ENCODE data around the gene SETMAR.
A peak's percentile ranks its signal among the peaks of the same experiment; 100 is the strongest.
"Not testable (repeated sequence)": the region's sequence is repeated elsewhere in the genome, so short reads cannot be mapped to it uniquely, and the experiment has no call there.

Gene SETMAR

GRCh38 chr3:4323246-4324027 lies 20.3 kb downstream of the SETMAR start:
- DNase-seq (ENCODE audit: low read depth): no peak
- H3K4me3 ChIP-seq (ENCODE audit: control insufficient read depth, low read depth, low read length): no peak overlapping the region
- no peak for TF ChIP-seq CTCF (IDR thresholded peaks at IDR 0.05; ENCODE audit: control insufficient read depth, insufficient read depth, low read depth, low read length, missing control alignments)

GRCh38 chr3:4326868-4327267 lies 23.7 kb downstream of the SETMAR start:
- no peak overlapping the region for H3K4me3 ChIP-seq (ENCODE audit: control insufficient read depth, low read depth, low read length)
- no peak for TF ChIP-seq CTCF (IDR thresholded peaks at IDR 0.05; ENCODE audit: control insufficient read depth, insufficient read depth, low read depth, low read length, missing control alignments)
- no peak for DNase-seq (ENCODE audit: low read depth)

GRCh38 chr3:4329806-4330205 lies 26.6 kb downstream of the SETMAR start:
- DNase-seq (ENCODE audit: low read depth); H3K4me3 ChIP-seq (ENCODE audit: control insufficient read depth, low read depth, low read length): not testable (repeated sequence)

- DNase-seq (ENCODE audit: low read depth): no peak
- H3K4me3 ChIP-seq (ENCODE audit: control insufficient read depth, low read depth, low read length): no peak overlapping the region
- TF ChIP-seq CTCF (IDR thresholded peaks at IDR 0.05; ENCODE audit: control insufficient read depth, insufficient read depth, low read depth, low read length, missing control alignments): no peak
Measured at GRCh38 chr3:4332111-4332510, 28.9 kb downstream of the SETMAR start.

GRCh38 chr3:4332574-4332973 lies 29.4 kb downstream of the SETMAR start:
- no peak for TF ChIP-seq CTCF (IDR thresholded peaks at IDR 0.05; ENCODE audit: control insufficient read depth, insufficient read depth, low read depth, low read length, missing control alignments)
- no peak for DNase-seq (ENCODE audit: low read depth)
- no peak overlapping the region for H3K4me3 ChIP-seq (ENCODE audit: control insufficient read depth, low read depth, low read length)

GRCh38 chr3:4332991-4333390 lies 29.8 kb downstream of the SETMAR start:
- no peak overlapping the region for H3K4me3 ChIP-seq (ENCODE audit: control insufficient read depth, low read depth, low read length)
- DNase-seq (ENCODE audit: low read depth): no peak
- TF ChIP-seq CTCF (IDR thresholded peaks at IDR 0.05; ENCODE audit: control insufficient read depth, insufficient read depth, low read depth, low read length, missing control alignments): no peak

- DNase-seq (ENCODE audit: low read depth): no peak
- H3K4me3 ChIP-seq (ENCODE audit: control insufficient read depth, low read depth, low read length): no peak overlapping the region
Measured at GRCh38 chr3:4334548-4334947, 31.4 kb downstream of the SETMAR start.

More at GRCh38 chr3:4334548-4334947, 31.4 kb downstream of the SETMAR start:
- peak; percentile 11 for TF ChIP-seq CTCF (IDR thresholded peaks at IDR 0.05; ENCODE audit: control insufficient read depth, insufficient read depth, low read depth, low read length, missing control alignments)
